OCI-M2 (cell line): ENCODE measurements around the gene FAM193A.

Experiments used
- DNase-seq: peaks from one replicate; lab custom pipeline; 2025; ENCODE audit not compliant: unreplicated experiment; lab: John Stamatoyannopoulos, UW

Gene FAM193A

GRCh38 chr4:2688281-2688680 is 151.8 kb downstream of the FAM193A start:
- DNase-seq, result no peak

- DNase-seq, result no peak
Observed at GRCh38 chr4:2688697-2689096, 152.2 kb downstream of the FAM193A start.

- DNase-seq, result no peak
Observed at GRCh38 chr4:2689114-2689513, 152.7 kb downstream of the FAM193A start.

- no peak for DNase-seq
Observed at GRCh38 chr4:2689825-2690700, 153.6 kb downstream of the FAM193A start.

DNA sequence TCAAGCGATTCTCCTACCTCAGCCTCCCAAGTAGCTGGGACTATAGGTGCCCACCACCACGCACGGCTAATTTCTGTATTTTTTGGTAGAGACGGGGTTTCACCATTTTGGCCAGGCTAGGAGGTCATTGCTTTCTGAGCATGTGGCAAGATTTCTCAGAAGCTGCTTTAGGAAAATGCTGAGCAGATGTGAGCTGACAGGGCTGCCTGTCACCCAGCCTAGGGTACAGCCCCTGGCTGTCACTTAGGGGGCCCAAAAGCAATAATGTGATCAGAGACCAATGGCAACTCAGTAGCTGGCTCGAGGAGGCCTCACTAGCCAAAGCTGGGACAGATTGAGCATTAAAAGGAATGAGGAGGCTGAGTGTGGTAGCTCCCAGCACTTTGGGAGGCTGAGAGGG is 154.9 kb downstream of the FAM193A start:
- no peak for DNase-seq

- DNase-seq, result no peak
Observed at GRCh38 chr4:2691952-2692435, 155.5 kb downstream of the FAM193A start.

DNA sequence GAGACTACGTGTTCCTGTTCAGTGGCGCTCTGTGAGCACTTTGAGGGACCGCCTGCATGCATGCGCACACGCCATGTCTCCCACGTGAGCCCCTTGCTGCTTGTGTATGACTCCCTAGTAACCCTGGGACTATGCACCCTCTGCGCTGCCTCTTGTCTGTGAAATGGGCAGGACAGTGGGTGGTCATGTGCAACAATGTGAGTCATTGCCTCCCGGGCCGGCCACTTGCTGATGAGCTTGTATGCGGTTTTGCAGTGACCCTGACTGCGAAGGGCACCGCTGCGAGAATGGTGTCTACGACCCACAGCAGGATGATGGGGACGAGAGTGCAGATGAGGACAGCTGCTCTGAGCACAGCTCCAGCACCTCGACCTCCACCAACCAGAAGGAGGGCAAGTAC is 158.2 kb downstream of the FAM193A start:
- no peak for DNase-seq

- no peak for DNase-seq
Observed at GRCh38 chr4:2695346-2696060, 159.1 kb downstream of the FAM193A start.

DNA sequence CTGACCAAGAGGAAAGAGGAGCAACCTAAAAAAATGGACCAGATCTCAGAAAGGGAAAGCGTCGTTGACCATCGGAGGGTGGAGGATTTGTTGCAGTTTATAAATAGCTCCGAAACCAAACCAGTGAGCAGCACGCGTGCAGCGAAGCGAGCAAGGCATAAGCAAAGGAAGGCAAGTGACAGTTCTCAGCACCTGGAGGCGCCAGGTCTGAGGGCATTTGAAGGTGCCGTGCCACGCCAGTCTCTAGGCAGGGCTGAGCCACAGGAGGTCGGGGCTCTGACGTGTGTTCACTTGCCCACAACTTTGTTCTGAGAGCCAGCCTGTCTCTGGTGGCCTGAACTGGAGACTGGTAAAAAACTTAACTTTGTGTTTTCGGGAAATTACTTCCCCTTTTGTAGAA is 160.0 kb downstream of the FAM193A start:
- DNase-seq, result no peak

DNA sequence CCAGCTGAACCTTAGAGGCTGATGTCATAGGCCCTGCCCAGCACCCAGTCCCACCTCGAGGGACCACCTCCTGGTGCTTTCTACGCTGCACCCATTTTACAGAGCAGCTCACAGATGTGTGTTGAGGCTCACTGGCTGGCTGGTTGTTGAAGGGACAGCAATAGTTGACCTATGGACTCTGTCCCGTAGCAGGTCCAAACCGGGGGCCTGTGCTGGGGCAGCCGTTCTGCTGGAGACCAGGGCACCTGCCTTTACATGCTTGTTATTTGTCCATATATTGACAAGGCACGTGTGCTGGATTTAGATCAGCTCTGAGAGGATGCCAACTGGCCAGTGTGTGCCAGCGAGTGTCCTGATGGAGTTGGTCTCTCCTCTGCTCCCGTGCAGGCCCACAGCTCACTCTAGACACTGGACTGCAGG is 161.6 kb downstream of the FAM193A start:
- DNase-seq, result no peak

- DNase-seq, result no peak
Observed at GRCh38 chr4:2698504-2698903, 162.1 kb downstream of the FAM193A start.

DNA sequence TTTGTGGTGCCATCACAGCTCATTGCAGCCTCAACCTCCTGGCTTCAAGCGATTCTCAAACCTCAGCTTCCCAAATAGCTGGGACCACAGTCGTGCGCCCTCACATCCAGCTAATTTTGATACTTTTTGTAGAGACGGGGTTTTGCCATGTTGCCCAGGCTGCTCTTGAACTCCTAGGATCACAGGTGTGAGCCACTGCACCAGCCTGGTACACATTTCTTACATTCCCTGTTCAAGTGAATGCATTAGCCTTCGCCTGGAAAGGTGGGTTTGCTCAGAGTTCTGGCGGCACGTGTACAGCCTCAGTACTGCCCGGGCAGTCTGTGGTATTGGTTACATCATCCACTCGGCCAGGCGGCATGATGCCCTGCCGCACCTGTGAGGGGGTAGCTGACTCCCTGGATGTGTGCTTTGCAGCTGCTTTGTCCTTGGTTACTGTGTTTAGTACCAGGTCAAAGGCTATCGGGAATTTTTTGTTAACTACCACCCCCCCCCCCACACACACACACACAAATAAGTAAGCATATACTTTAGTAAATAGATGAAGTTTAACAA is 162.6 kb downstream of the FAM193A start:
- no peak for DNase-seq

GRCh38 chr4:2699534-2699933 is 163.1 kb downstream of the FAM193A start:
- no peak for DNase-seq

GRCh38 chr4:2700031-2700430 is 163.6 kb downstream of the FAM193A start:
- DNase-seq, result no peak

DNA sequence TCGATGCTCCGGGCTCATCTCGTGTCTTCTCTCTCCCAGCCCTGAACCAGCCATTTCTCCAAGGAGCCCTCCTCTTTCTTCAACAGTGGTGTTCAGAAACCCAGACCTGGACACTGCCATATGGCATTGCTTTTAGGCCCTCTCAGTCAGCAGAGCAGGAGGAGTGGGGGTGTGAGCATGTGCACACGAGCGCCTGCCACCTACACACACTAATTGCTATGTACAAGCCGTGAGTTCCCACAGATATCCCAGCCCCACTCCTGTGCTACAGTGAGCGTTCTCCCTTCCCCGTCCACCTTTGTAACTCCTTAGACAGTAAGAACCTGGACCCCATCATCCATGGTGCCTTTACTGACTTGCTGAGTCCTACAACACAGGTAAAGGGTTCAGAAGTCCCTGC is 165.9 kb downstream of the FAM193A start:
- no peak for DNase-seq

- no peak for DNase-seq
Observed at GRCh38 chr4:2702770-2703169, 166.3 kb downstream of the FAM193A start.

DNA sequence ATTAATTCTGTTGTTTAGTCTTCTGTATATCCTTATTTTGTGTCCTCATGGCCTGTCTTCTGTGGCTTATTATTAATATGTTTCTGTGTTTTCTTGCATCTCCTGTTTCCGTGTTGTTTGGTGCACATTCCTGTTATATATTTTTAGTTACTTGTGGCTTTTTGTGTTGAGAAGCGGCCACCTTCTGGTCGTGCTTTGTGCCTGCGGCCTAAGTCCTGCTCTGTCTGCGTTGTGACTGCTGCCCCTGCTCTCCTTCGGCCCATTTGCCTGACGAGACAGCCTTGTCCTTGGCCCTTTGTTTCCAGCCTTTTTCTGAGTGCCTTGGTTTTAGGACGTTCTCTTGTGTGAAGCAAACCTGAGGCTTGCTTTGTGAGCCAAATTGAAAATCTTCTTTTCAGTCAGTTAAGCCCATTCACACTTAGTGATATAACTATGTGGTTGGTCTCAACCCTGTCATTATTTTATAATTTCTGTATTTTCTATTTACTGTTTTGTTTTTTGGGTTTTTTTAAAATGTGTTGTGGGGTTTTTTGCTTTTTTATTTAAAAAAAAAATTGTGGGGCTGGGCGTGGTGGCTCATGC is 175.9 kb downstream of the FAM193A start:
- no peak for DNase-seq

DNA sequence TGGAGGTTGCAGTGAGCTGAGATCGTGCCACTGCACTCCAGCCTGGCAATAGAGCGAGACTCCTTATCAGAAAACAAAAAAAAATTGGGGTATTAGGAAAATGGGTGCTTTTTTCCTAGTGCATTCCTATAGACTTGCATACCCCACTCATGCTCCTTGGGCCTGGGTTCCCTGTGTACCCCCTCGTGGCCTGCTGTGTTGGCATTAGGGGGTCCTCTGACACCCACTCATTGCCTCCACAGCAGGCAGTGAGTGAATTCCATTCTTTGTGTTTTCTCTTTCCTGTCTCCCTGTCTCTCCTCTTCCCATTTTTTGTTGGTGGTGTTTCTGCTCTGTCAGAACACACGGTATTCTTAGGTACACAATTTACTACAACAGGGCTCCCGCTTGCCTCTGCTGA is 176.9 kb downstream of the FAM193A start:
- DNase-seq, result no peak

DNA sequence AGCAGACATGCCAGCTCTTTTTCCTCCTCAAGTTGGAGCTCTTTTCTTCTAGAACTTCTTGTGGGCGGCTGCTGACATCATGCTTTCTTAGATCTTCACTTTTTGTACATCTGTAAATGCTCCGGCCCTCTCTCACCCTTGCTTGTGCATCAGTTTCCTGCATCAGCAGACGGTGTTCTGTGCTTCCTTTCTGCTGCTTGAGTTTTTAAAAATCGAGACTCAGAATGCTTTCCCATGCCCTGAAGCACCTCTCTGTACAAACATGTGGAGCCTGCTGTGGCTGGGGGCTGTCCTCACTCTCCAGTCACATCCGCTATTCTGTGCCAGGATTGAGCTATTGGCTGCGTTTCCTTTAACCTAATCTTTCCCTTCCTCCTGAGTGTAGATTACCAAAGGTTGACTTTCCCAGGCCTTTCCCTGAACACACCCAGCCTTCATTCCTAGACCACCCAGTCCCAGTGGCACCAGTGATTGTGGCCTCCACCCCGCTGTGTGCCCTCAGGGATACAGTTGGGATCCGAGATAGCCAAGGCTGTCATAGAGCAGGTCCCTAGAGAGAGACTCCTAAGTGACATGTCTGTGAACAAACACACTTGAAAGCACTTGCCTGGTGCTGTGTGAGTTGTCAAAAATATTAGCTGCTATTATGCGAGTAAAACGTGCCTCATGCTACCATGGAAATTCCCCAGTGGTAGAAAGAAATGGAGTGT is 177.8 kb downstream of the FAM193A start:
- DNase-seq, result no peak

- DNase-seq, result no peak
Observed at GRCh38 chr4:2714918-2715317, 178.5 kb downstream of the FAM193A start.

- DNase-seq, result no peak
Observed at GRCh38 chr4:2715426-2715825, 179.0 kb downstream of the FAM193A start.
